Measurements from ENCODE around the gene CPEB1. TPM values are rescaled to one million over a fixed set of nuclear protein-coding genes. Genes with fewer than 3 reads are reported as not detected.
A peak's percentile ranks its signal among the peaks of the same experiment; 100 is the strongest.

The CPEB1 gene
- 0.40 to 0.69 TPM (median 0.63 TPM) in 3 replicates for total RNA-seq

GRCh38 chr15:82647045-82647834 lies at the start of gene CPEB1:
Gene CPEB1, minus strand, starts transcription at chr15:82647363. Its CDS starts 18,904 bp downstream, at chr15:82628459.
- Mint-ChIP-seq H3K4me1 (peaks cover 8% of the 10 kb centered on the region), H3K4me3 (peak within 1 kb of the TSS; percentile 62), H3K9me3 (no peaks in the 10 kb centered on the region), H3K27ac (no peak within 1 kb of the TSS), H3K36me3 (no peaks in the 10 kb centered on the region), H3K27me3 (ENCODE audit: low read depth) (peaks cover 91% of the 10 kb centered on the region)
- DNase-seq (ENCODE audit: low spot score in 2 of 2, unreplicated experiment in 2 of 2): no peak
- TF ChIP-seq CTCF (IDR thresholded peaks at IDR 0.05; ENCODE audit: unreplicated experiment): no peak

- H3K36me3 Mint-ChIP-seq: no peaks in the 10 kb centered on the region
- no peak overlapping the region for H3K4me3 Mint-ChIP-seq
- no peaks in the 10 kb centered on the region for H3K4me1 Mint-ChIP-seq
- no peak for DNase-seq (ENCODE audit: low spot score in 2 of 2, unreplicated experiment in 2 of 2)
- TF ChIP-seq CTCF (IDR thresholded peaks at IDR 0.05; ENCODE audit: unreplicated experiment): no peak
- no peak overlapping the region for H3K27ac Mint-ChIP-seq
- H3K27me3 Mint-ChIP-seq (ENCODE audit: low read depth): peaks cover 2% of the 10 kb centered on the region
- no peaks in the 10 kb centered on the region for H3K9me3 Mint-ChIP-seq
Observed at GRCh38 chr15:82692171-82692570, 45.0 kb upstream of the CPEB1 start.

GRCh38 chr15:82689147-82689546 lies 42.0 kb upstream of the CPEB1 start:
- Mint-ChIP-seq H3K4me3 (no peak overlapping the region), H3K27ac (no peak overlapping the region), H3K4me1 (no peaks in the 10 kb centered on the region), H3K36me3 (no peaks in the 10 kb centered on the region), H3K27me3 (ENCODE audit: low read depth) (peaks cover 8% of the 10 kb centered on the region), H3K9me3 (no peaks in the 10 kb centered on the region)
- no peak for TF ChIP-seq CTCF (IDR thresholded peaks at IDR 0.05; ENCODE audit: unreplicated experiment)
- DNase-seq (ENCODE audit: low spot score in 2 of 2, unreplicated experiment in 2 of 2): no peak

GRCh38 chr15:82688691-82689090 lies 41.5 kb upstream of the CPEB1 start:
- TF ChIP-seq CTCF (IDR thresholded peaks at IDR 0.05; ENCODE audit: unreplicated experiment): no peak
- Mint-ChIP-seq H3K27me3 (ENCODE audit: low read depth) (peaks cover 12% of the 10 kb centered on the region), H3K4me3 (no peak overlapping the region), H3K36me3 (no peaks in the 10 kb centered on the region), H3K27ac (no peak overlapping the region), H3K4me1 (no peaks in the 10 kb centered on the region), H3K9me3 (no peaks in the 10 kb centered on the region)
- no peak for DNase-seq (ENCODE audit: low spot score in 2 of 2, unreplicated experiment in 2 of 2)

- no peak for DNase-seq (ENCODE audit: low spot score in 2 of 2, unreplicated experiment in 2 of 2)
- peak overlapping the region; percentile 87 for H3K4me3 Mint-ChIP-seq
- no peaks in the 10 kb centered on the region for H3K36me3 Mint-ChIP-seq
- no peak for TF ChIP-seq CTCF (IDR thresholded peaks at IDR 0.05; ENCODE audit: unreplicated experiment)
- H3K27me3 Mint-ChIP-seq (ENCODE audit: low read depth): peaks cover 79% of the 10 kb centered on the region
- peaks cover 13% of the 10 kb centered on the region for H3K4me1 Mint-ChIP-seq
- H3K9me3 Mint-ChIP-seq: no peaks in the 10 kb centered on the region
- H3K27ac Mint-ChIP-seq: no peak overlapping the region
Observed at GRCh38 chr15:82681371-82681770, 34.2 kb upstream of the CPEB1 start.
